D721Med (cell line): Measurements from ENCODE around the gene OS9.

ENCODE experiments used
- DNase-seq: peaks from one replicate; pipeline ENCODE4 v3.0.0; 2011; ENCODE audit warnings: low spot score; ENCODE audit not compliant: insufficient read length
- FAIRE-seq: peaks from 2 replicates; lab custom pipeline; 2011; peaks lifted over from hg19 to GRCh38; lab: Jason Lieb, UNC
- CTCF ChIP-seq: IDR thresholded peaks from 2 replicates; pipeline ENCODE4 v1.5.1; 2012; ENCODE audit warnings: mild to moderate bottlenecking, control low read depth; ENCODE audit not compliant: insufficient read depth; ENCODE audit errors: missing control alignments

Gene OS9

GRCh38 chr12:57752668-57753000 lies 58.7 kb downstream of the OS9 start:
- TF ChIP-seq CTCF: no peak
- DNase-seq (no peak), FAIRE-seq (no peak)

- DNase-seq: no peak
- no peak for TF ChIP-seq CTCF
- no peak for FAIRE-seq
Observed at GRCh38 chr12:57753756-57754337, 59.9 kb downstream of the OS9 start.

GRCh38 chr12:57754411-57755193 lies 60.7 kb downstream of the OS9 start, which contains the start of gene MARCHF9:
TSS of gene MARCHF9 (plus strand) at chr12:57755103. CDS start at chr12:57755529, 426 bp downstream.
- TF ChIP-seq CTCF: no peak
- no peak for FAIRE-seq
- peak; percentile 64 for DNase-seq

- FAIRE-seq (no peak), DNase-seq (no peak)
- no peak for TF ChIP-seq CTCF
Observed at GRCh38 chr12:57755194-57755453, 61.2 kb downstream of the OS9 start.

GRCh38 chr12:57755454-57756372 lies 61.8 kb downstream of the OS9 start:
- no peak for DNase-seq
- no peak for TF ChIP-seq CTCF
- FAIRE-seq: no peak

GRCh38 chr12:57756406-57757341 lies 62.7 kb downstream of the OS9 start:
- peak; percentile 70 for TF ChIP-seq CTCF
- FAIRE-seq: no peak
- DNase-seq: peak; percentile 73
